Loucy (cell line): ENCODE results near the gene CTSF.

Source experiments
- H2AFZ ChIP-seq: fragments of 200-600 bp; sonication (generic); 2 replicates; pipeline ENCODE4 v1.6.0; 2016; ENCODE audit warnings: antibody characterized with exemption, mild to moderate bottlenecking, low read length, moderate library complexity
- H3F3A ChIP-seq: fragments of 200-600 bp; 2 replicates; pipeline ENCODE4 v1.6.0; 2016; ENCODE audit warnings: antibody characterized with exemption, low read depth, mild to moderate bottlenecking
- H3K27me3 ChIP-seq: fragments of 200-600 bp; sonication (generic); 2 replicates; pipeline ENCODE4 v1.6.1; 2014; ENCODE audit warnings: low read length, mild to moderate bottlenecking; ENCODE audit not compliant: insufficient read depth, poor library complexity, severe bottlenecking
- H3K36me3 ChIP-seq: fragments of 200-600 bp; sonication (generic); 2 replicates; pipeline ENCODE4 v1.6.1; 2016; ENCODE audit warnings: low read length; ENCODE audit not compliant: insufficient read depth
- H3K4me1 ChIP-seq: fragments of 200-600 bp; sonication (generic); 2 replicates; pipeline ENCODE4 v1.5.1; 2014; ENCODE audit warnings: low read length, mild to moderate bottlenecking; ENCODE audit not compliant: insufficient read depth, poor library complexity, severe bottlenecking
- H3K4me2 ChIP-seq: fragments of 200-600 bp; sonication (generic); 2 replicates; pipeline ENCODE4 v1.6.0; 2014; ENCODE audit warnings: antibody characterized with exemption, low read length, low read depth, mild to moderate bottlenecking; ENCODE audit not compliant: poor library complexity, severe bottlenecking
- H3K4me3 ChIP-seq: fragments of 200-600 bp; sonication (generic); 2 replicates; pipeline ENCODE4 v1.5.1; 2014; ENCODE audit warnings: low read length, mild to moderate bottlenecking, mixed read lengths; ENCODE audit not compliant: poor library complexity, severe bottlenecking
- H3K79me2 ChIP-seq: fragments of 200-600 bp; sonication (generic); 2 replicates; pipeline ENCODE4 v1.6.1; 2014; ENCODE audit warnings: low read length; ENCODE audit not compliant: insufficient read depth
- H3K9ac ChIP-seq: fragments of 200-600 bp; sonication (generic); 2 replicates; pipeline ENCODE4 v1.6.0; 2014; ENCODE audit warnings: mild to moderate bottlenecking, low read depth, low read length, moderate library complexity; ENCODE audit not compliant: poor library complexity, severe bottlenecking
- H3K9me2 ChIP-seq: fragments of 200-600 bp; sonication (generic); replicated peaks from 2 replicates; pipeline ENCODE4 v1.6.1; 2016; ENCODE audit warnings: low read depth, low read length, mixed read lengths
- H3K9me3 ChIP-seq: fragments of 200-600 bp; sonication (generic); 2 replicates; pipeline ENCODE4 v1.6.1; 2014; ENCODE audit warnings: mild to moderate bottlenecking, antibody characterized with exemption, low read length, low read depth; ENCODE audit not compliant: insufficient read depth
- H4K20me1 ChIP-seq: fragments of 200-600 bp; sonication (generic); 2 replicates; pipeline ENCODE4 v1.6.0; 2014; ENCODE audit warnings: antibody characterized with exemption, low read length, mild to moderate bottlenecking; ENCODE audit not compliant: insufficient read depth, poor library complexity, severe bottlenecking
- CTCF ChIP-seq: fragments of 200-600 bp; sonication (generic); conservative IDR thresholded peaks from 2 replicates; pipeline ENCODE4 v1.5.1; 2014; ENCODE audit warnings: mild to moderate bottlenecking, antibody characterized with exemption, low read length
- EZH2phosphoT487 ChIP-seq: fragments of 200-600 bp; IDR thresholded peaks from 2 replicates; pipeline ENCODE4 v1.6.1; 2018; ENCODE audit warnings: antibody characterized with exemption, mild to moderate bottlenecking, moderate library complexity, borderline replicate concordance

Gene CTSF

GRCh38 chr11:66614073-66614472 is 45.7 kb upstream of the CTSF start:
- Histone ChIP-seq H3K9ac (no peak overlapping the region), H2AFZ (no peak overlapping the region), H3K4me2 (no peak overlapping the region), H4K20me1 (peaks cover 25% of the 10 kb centered on the region), H3K4me3 (no peak overlapping the region), H3K36me3 (0 out of 2 replicates have a peak, but pooled peaks cover 5% of the 10 kb centered on the region), H3K79me2 (peaks cover 42% of the 10 kb centered on the region), H3F3A (no peaks in the 10 kb centered on the region; the same call in 1 of the 2 replicates), H3K27me3 (peaks cover 7% of the 10 kb centered on the region), H3K9me3 (no peaks in the 10 kb centered on the region), H3K9me2 (no peaks in the 10 kb centered on the region), H3K4me1 (peaks cover 25% of the 10 kb centered on the region)
- TF ChIP-seq CTCF (no peak), EZH2phosphoT487 (no peak)

GRCh38 chr11:66612458-66612857 is 44.1 kb upstream of the CTSF start:
- peaks cover 9% of the 10 kb centered on the region for H4K20me1 ChIP-seq
- H3K79me2 ChIP-seq: peaks cover 26% of the 10 kb centered on the region
- no peak for TF ChIP-seq EZH2phosphoT487
- no peak for TF ChIP-seq CTCF
- H3K4me1 ChIP-seq: peaks cover 20% of the 10 kb centered on the region
- no peaks in the 10 kb centered on the region for H3K9me2 ChIP-seq
- H3F3A ChIP-seq: no peaks in the 10 kb centered on the region
- no peaks in the 10 kb centered on the region for H3K9me3 ChIP-seq
- H3K36me3 ChIP-seq: no peaks in the 10 kb centered on the region
- H3K4me2 ChIP-seq: no peak overlapping the region
- peaks cover 6% of the 10 kb centered on the region for H3K27me3 ChIP-seq
- no peak overlapping the region for H3K9ac ChIP-seq
- no peak overlapping the region for H2AFZ ChIP-seq
- no peak overlapping the region for H3K4me3 ChIP-seq

- no peaks in the 10 kb centered on the region for H3F3A ChIP-seq
- H3K27me3 ChIP-seq: no peaks in the 10 kb centered on the region
- no peaks in the 10 kb centered on the region for H3K9me3 ChIP-seq
- H3K4me1 ChIP-seq: peaks cover 12% of the 10 kb centered on the region
- no peaks in the 10 kb centered on the region for H3K36me3 ChIP-seq
- peak overlapping the region; percentile 66 for H3K4me2 ChIP-seq
- no peaks in the 10 kb centered on the region for H3K9me2 ChIP-seq
- TF ChIP-seq EZH2phosphoT487 (no peak), CTCF (no peak)
- H3K4me3 ChIP-seq: peak overlapping the region; percentile 50
- H2AFZ ChIP-seq: no peak overlapping the region
- no peaks in the 10 kb centered on the region for H4K20me1 ChIP-seq
- peak overlapping the region; percentile 42 for H3K9ac ChIP-seq
- H3K79me2 ChIP-seq: peaks cover 4% of the 10 kb centered on the region; the same call in 1 of the 2 replicates
Measured at GRCh38 chr11:66609721-66610617, 41.6 kb upstream of the CTSF start.
